ENCODE data around the gene EMC1.

DNA sequence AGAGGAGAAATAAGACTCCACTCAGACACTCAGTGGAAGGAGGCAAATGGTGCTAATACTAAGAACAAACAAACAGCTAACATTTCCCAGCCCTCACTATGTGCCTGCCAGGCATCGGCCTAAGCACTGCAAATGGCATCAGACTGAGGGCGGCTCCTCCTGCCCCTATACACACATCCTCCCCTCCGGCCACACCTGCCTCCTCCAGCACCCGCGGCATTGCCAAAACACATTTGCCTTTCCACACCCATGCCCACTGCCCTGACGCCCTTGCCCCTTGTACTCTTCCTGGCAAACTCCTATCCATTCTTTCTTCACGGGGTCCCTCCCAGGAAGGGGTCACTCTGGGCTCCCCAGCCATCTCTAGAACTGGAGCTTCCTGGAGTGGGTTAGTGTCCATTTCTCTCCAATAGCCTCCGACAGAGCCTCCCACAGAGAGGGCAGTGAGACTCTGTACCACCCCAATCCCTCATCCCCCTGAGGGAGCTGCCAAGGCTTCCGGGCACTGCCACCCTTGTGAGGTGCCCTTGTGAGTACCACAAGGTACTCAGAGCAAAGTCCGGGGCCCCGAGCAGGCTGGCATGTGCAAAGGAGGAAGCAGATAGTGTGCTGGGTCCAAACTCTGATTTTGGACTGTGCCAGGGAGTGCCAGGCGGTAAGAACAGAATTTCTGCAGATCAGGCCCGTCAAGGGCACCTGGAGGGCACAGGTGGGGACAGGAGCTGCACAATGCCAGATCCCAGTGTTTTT lies 36.3 kb upstream of the EMC1 start:
- TF ChIP-seq, protein P1, sequence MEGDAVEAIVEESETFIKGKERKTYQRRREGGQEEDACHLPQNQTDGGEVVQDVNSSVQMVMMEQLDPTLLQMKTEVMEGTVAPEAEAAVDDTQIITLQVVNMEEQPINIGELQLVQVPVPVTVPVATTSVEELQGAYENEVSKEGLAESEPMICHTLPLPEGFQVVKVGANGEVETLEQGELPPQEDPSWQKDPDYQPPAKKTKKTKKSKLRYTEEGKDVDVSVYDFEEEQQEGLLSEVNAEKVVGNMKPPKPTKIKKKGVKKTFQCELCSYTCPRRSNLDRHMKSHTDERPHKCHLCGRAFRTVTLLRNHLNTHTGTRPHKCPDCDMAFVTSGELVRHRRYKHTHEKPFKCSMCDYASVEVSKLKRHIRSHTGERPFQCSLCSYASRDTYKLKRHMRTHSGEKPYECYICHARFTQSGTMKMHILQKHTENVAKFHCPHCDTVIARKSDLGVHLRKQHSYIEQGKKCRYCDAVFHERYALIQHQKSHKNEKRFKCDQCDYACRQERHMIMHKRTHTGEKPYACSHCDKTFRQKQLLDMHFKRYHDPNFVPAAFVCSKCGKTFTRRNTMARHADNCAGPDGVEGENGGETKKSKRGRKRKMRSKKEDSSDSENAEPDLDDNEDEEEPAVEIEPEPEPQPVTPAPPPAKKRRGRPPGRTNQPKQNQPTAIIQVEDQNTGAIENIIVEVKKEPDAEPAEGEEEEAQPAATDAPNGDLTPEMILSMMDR (IDR thresholded peaks at IDR 0.05), result no peak
- no peak for TF ChIP-seq POLR2A (IDR thresholded peaks at IDR 0.05)
